Lower leg skin (tissue), 3 donors: ENCODE results near the gene EPHB3.

Source experiments
- CTCF ChIP-seq, 3 donors: fragments of 450-650 bp; IDR thresholded peaks; one replicate each; pipeline ENCODE4 v1.5.1; 2016; ENCODE audit warnings: antibody characterized with exemption in 3 of 3, mild to moderate bottlenecking in 3 of 3, moderate library complexity in 2 of 3
- POLR2A ChIP-seq, 2 donors: fragments of 450-650 bp; IDR thresholded peaks; one replicate each; pipeline ENCODE4 v1.6.1; 2016 to 2017; ENCODE audit warnings: antibody characterized with exemption in 2 of 2, mild to moderate bottlenecking in 1 of 2, moderate library complexity in 1 of 2

DNA sequence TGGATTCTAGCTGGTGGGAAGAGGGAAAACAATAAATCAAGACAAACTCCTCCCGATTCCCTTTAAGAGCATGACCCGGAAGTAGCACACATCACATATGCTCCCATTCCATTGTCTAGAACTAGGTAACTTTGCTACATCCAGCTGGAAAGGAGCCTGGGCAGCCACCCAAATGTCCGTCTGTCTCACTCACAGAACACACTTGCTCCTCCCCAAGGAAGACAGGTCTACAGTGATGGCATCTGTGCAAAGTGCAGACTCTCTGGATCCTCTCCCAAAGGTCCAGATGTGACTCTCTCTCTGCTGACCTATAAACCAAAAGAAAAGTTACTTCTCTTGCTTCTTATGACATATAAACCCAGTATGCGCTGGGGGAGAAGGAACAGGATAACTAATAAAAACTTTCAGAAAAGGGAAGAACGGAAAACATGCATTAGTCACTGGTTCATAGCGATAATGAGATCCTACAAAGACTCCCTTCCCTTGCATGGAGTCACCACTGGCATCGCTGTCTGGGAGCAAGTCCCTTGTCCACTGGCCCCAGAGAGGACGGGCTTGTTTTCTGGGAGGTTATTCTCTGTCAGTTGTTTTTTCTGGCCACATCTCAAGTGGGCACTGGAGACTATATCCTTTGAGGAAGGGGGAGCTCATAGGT is 29.8 kb upstream of the EPHB3 start:
- TF ChIP-seq CTCF (IDR thresholded peaks at IDR 0.05) (no peak), POLR2A (IDR thresholded peaks at IDR 0.05) (no peak)
